ES-I3 (cell line): ENCODE data around the gene MEPCE.
A peak's percentile ranks its signal among the peaks of the same experiment; 100 is the strongest.

Source experiments
- H3K36me3 ChIP-seq: 2 replicates; pipeline ENCODE4 v1.6.1; 2013; ENCODE audit warnings: mild to moderate bottlenecking, low read length, control low read depth, moderate library complexity; ENCODE audit not compliant: insufficient read depth
- H3K4me1 ChIP-seq: 2 replicates; pipeline ENCODE4 v1.6.1; 2013; ENCODE audit warnings: mild to moderate bottlenecking, control low read depth, low read length; ENCODE audit not compliant: insufficient read depth
- H3K9ac ChIP-seq: 2 replicates; pipeline ENCODE4 v1.6.1; 2013; ENCODE audit warnings: low read depth, mild to moderate bottlenecking, low read length, moderate library complexity
- H3K9me3 ChIP-seq: 2 replicates; pipeline ENCODE4 v1.6.1; 2013; ENCODE audit warnings: mild to moderate bottlenecking, low read length, moderate library complexity; ENCODE audit not compliant: control insufficient read depth, insufficient read depth

Gene MEPCE

DNA sequence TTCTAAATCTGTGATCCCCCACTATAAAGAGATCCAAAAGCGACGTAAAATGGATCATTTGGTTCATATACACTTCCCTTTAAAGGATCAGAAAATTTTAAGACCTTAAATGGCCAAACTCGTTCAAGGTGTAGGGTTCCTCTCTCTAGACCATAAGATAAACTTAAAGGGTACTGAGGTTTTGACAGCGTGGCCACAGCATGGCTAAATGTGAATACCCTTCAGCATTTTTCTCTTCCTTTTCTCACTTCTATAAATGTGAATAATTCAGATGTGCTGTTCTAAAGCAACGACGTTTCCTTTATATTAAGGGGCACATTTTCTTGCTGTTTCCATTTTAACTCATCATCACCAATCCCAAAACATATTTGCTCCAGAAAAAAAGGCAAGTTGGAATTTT is 6.3 kb upstream of the MEPCE start:
- Histone ChIP-seq H3K9me3 (no peaks in the 10 kb centered on the region), H3K4me1 (no peaks in the 10 kb centered on the region), H3K9ac (no peak overlapping the region), H3K36me3 (no peaks in the 10 kb centered on the region)

DNA sequence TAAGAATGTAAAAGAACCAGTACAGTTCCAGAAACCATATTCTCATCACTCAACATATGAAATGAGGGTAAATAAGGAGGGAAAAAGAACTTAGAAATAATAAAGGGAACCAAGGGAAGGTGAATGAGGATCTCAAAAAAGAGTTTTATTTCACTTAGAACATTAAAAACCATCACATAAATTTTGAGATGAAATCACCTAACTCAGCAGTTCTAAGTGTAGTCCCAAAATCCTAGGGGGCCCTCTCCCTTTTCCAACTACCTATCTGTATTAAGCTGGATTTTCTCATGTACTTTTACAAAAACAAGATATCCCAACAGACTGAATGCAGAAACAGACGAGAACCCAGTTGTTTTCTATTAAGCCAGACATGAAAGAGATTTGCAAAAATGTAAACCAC is 4.3 kb upstream of the MEPCE start:
- Histone ChIP-seq H3K4me1 (no peaks in the 10 kb centered on the region), H3K9me3 (no peaks in the 10 kb centered on the region), H3K36me3 (no peaks in the 10 kb centered on the region), H3K9ac (no peak overlapping the region)

DNA sequence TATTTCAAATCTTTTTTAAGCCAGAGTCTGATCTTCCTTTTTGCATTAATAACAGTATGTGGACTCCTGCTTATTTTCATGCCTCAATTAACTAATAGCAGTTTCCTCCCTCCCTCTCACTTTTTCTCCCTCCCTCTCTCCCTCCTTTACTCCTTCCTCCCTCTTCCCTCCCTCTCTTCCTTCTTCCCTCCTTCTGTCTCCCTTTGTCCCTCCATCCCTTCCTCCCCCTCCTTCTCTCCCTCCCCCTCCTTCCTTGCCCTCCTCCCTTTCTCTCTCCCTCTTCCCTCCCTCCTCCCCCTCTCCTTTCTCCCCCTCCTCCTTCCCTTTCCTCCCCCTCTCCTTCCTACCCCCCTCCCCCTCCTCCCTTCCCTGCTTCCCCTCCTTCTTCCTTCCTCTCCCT is 3.1 kb upstream of the MEPCE start:
- Histone ChIP-seq H3K9ac (no peak overlapping the region), H3K9me3 (no peaks in the 10 kb centered on the region), H3K4me1 (no peaks in the 10 kb centered on the region; the same call in 1 of the 2 replicates), H3K36me3 (no peaks in the 10 kb centered on the region)

DNA sequence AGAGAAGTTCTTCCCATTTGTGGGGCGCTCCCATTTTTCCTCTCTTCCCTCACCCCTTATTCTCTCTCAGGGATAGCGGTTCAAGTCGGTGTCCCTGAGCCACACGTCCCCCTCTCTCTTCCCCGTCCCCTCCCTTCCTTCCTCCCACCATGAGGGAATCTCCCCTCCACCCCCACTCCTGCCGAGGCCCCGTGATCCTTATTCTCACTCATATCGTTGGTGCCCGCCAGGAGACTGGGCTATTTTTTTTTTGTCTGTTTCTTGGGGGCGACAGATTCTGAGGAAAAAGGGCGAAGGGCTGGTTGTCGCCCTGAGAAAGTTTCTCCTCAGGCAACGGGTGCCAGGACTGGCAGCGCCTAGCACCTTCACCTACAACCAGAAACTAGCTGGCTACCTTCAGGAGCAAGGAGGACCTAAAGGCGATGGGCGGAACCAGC is 1.9 kb upstream of the MEPCE start:
- 0 out of 2 replicates have a peak, but pooled peaks cover 6% of the 10 kb centered on the region for H3K36me3 ChIP-seq
- peak overlapping the region; percentile 85; the same call in 1 of the 2 replicates for H3K9ac ChIP-seq
- no peaks in the 10 kb centered on the region; the same call in 1 of the 2 replicates for H3K4me1 ChIP-seq
- H3K9me3 ChIP-seq = no peaks in the 10 kb centered on the region

DNA sequence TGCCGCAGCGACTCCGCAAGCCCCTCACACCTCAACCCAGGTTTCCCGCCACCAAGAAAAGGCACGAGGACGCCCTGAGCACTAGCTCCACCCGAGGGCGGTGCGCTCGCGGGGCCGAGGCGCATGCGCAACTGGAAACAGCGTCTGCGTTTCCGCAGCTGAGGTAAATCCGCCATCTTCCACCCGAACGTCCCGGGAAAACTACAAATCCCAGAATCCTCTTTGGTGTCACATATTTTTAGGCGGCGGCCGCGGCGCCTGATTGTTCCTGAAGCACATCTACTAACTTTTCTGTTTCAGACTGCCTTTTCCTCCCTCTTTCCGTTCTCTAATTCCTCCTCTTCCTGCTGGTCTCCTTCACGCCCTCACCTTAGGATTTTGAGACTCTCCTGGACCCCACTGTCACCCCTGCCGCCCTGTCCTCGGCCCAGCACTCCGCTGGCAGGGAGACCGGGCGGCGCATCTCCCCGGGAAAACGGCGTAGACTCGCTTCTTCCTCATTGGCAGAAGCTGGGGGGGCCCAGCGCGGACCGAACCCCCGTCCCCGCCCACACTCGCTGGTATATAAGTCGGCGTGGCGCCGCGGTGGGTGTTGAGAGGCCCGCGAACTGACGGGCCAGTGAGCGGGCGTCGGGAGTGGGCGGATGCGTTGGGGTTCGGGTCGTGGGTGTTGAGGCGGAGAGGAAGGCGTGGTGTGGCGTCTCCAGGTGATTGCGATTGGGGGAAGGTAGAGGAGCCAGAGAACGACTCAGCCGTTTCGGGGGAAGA is 1.2 kb upstream of the MEPCE start, which contains the start of gene ZCWPW1:
TSS of gene ZCWPW1 (minus strand) at position 505 of the 768 bp plus-strand sequence. CDS start 8,054 bp downstream, outside the sequence.
- Histone ChIP-seq H3K9ac (peak within 1 kb of the TSS; percentile 85), H3K9me3 (no peaks in the 10 kb centered on the region), H3K36me3 (0 out of 2 replicates have a peak, but pooled peaks cover 7% of the 10 kb centered on the region), H3K4me1 (no peaks in the 10 kb centered on the region; the same call in 1 of the 2 replicates)

DNA sequence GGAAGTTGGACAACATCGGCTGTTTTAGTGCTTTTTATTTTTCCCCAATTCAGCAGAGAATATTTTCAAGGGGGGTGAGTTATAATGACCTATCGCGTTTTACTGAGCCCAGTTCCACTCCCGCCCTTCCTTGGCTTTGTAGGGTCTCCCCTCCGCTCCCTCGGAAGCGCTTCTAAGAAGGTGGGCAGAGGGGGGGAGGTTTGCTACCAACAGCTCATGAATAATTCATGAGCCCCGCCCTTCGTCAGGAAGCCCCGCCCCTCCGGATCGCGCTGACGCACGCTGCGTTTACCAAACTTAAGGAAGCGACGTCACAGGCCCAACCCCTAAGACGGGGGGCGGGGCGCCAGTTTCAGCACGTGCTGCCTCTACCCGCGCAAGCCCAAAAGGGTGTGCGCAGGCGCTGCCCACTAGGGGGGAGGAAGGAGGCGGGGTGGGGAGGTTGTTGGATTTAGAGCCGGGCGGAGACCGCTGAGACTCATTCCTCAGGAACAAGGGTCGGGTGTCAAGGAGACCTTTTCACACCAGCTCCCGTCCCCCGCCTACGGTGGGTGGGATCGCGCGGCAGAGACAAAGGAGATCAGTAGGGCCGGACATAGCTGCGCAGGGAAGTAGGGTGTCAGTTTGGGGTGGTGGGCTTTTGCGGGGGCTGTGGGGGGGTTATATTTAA is 529 bp upstream of the MEPCE start:
- peak overlapping the region; percentile 85 for H3K9ac ChIP-seq
- H3K4me1 ChIP-seq = no peaks in the 10 kb centered on the region; the same call in 1 of the 2 replicates
- H3K36me3 ChIP-seq = 0 out of 2 replicates have a peak, but pooled peaks cover 10% of the 10 kb centered on the region
- H3K9me3 ChIP-seq = no peaks in the 10 kb centered on the region

DNA sequence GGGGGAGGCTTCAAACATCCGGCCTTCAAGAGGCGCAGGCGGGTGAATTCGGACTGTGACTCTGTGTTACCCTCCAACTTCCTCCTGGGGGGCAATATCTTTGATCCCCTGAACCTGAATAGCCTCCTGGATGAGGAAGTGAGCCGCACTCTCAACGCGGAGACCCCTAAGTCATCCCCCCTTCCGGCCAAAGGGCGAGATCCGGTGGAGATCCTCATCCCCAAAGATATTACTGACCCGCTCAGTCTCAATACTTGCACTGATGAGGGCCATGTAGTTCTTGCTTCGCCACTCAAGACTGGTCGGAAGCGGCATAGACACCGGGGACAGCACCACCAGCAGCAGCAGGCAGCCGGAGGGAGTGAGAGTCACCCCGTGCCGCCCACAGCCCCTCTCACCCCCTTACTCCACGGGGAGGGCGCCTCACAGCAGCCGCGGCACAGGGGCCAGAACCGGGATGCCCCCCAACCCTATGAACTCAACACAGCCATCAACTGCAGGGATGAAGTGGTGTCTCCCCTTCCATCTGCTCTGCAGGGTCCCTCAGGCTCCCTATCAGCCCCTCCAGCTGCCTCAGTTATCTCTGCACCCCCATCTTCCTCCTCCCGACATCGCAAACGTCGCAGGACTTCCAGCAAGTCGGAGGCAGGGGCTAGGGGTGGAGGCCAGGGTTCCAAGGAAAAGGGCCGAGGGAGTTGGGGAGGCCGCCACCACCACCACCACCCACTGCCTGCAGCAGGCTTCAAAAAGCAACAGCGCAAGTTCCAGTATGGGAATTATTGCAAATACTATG is 1.1 kb downstream of the MEPCE start:
- Histone ChIP-seq H3K9ac (peak overlapping the region; percentile 75), H3K36me3 (0 out of 2 replicates have a peak, but pooled peaks cover 10% of the 10 kb centered on the region), H3K4me1 (no peaks in the 10 kb centered on the region; the same call in 1 of the 2 replicates), H3K9me3 (no peaks in the 10 kb centered on the region)

DNA sequence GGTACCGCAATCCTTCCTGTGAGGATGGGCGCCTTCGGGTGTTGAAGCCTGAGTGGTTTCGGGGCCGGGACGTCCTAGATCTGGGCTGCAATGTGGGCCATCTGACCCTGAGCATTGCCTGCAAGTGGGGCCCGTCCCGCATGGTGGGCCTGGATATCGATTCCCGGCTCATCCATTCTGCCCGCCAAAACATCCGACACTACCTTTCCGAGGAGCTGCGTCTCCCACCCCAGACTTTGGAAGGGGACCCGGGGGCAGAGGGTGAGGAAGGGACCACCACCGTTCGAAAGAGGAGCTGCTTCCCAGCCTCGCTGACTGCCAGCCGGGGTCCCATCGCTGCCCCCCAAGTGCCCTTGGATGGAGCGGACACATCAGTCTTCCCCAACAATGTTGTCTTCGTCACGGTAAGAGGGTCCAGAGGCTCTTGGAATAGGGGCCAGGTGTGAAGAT is 1.7 kb downstream of the MEPCE start:
- peak overlapping the region; percentile 14; the same call in 1 of the 2 replicates for H3K9ac ChIP-seq
- no peaks in the 10 kb centered on the region; the same call in 1 of the 2 replicates for H3K4me1 ChIP-seq
- H3K9me3 ChIP-seq = no peaks in the 10 kb centered on the region
- H3K36me3 ChIP-seq = 0 out of 2 replicates have a peak, but pooled peaks cover 10% of the 10 kb centered on the region

DNA sequence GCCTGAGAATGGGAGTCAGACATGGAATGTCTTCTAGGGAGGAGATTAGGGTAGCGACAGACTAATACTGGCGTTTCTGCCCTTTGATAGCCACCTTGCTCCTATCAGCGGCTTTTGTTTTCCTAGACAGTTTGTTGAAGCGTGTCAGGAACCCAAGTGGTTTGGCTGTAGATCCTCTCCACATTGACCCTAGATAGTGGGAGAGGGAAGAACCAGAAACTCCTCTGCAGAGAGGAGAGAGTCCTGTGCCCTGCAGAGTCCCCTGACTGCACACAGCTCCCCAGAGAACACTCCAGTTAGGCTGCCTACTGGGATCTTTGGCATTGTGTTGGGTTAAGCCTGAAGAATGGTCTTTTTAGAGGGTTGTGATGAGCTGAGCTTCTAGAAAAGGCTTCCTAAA is 2.4 kb downstream of the MEPCE start:
- no peaks in the 10 kb centered on the region; the same call in 1 of the 2 replicates for H3K4me1 ChIP-seq
- 0 out of 2 replicates have a peak overlapping the region, but pooled peaks have one; percentile 13 for H3K9ac ChIP-seq
- H3K9me3 ChIP-seq = no peaks in the 10 kb centered on the region
- H3K36me3 ChIP-seq = 0 out of 2 replicates have a peak, but pooled peaks cover 10% of the 10 kb centered on the region

DNA sequence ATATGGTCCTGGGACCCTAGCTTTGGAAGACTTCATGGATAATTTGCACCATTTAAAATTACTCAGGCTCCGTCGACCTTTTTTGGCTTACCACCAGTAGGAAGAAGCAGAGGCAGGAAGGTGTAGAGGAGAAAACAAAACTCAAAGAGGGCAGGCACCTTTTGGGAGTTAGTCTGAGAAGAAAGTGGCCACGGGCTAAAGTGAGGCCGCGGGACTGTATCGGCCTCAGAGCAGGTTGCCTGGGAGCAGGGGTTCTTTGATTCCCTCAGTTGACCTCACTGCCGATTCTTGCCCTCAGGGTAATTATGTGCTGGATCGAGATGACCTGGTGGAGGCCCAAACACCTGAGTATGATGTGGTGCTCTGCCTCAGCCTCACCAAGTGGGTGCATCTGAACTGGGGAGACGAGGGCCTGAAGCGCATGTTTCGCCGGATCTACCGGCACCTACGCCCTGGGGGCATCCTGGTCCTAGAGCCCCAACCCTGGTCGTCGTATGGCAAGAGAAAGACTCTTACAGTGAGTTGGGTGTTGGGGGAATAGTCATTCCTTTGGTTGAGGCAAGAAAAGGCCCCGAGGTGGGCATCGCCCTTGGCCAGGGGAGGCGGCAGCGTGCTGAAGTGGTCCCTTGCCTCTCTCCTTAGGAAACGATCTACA is 3.1 kb downstream of the MEPCE start:
- H3K9ac ChIP-seq = no peak overlapping the region
- 0 out of 2 replicates have a peak, but pooled peaks cover 10% of the 10 kb centered on the region for H3K36me3 ChIP-seq
- H3K9me3 ChIP-seq = no peaks in the 10 kb centered on the region
- no peaks in the 10 kb centered on the region; the same call in 1 of the 2 replicates for H3K4me1 ChIP-seq

DNA sequence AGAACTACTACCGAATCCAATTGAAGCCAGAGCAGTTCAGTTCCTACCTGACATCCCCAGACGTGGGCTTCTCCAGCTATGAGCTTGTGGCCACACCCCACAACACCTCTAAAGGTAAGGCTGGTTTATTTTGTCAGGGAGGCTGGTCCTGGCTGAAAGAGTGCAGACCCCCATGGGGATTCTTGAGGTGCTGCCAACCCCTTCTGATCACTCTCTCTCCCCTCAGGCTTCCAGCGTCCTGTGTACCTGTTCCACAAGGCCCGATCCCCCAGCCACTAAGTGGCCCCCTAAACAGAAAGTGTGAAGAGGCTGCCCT is 3.6 kb downstream of the MEPCE start:
- Histone ChIP-seq H3K36me3 (0 out of 2 replicates have a peak, but pooled peaks cover 10% of the 10 kb centered on the region), H3K4me1 (no peaks in the 10 kb centered on the region; the same call in 1 of the 2 replicates), H3K9ac (no peak overlapping the region), H3K9me3 (no peaks in the 10 kb centered on the region)

DNA sequence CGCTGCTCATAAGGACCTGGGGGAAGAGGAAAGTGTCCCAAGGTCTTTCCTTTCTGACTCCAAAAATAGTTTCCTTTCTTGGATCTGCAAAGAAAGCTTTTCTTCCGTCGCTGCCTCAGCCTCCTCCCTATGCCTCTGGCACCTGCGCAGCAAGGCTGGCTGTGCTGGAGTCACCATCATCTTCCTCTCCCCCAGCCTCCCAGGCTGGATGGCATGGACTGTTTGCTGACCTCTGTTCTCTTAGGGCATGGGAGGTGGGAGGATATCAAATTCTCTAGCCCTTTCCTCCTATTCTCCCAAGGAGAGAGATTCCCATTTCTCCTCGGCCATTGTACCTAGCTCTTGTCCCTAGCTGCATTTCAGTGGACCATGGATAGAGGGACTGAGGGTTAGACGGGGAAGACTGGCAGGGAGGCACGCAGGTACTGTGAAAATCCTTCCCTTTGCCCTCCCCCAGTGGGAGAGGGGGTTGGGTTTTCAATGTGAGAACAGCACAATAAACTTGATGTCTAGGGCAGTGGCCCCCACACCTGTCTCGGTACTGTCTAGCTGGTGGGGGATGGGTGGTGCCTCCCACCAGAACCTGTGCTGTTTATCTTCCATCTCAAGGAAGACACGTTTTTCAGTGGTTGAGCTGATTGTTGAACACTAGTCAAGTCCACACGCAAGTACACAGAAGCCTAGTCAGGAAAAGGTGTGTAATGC is 4.1 kb downstream of the MEPCE start:
- H3K36me3 ChIP-seq = 0 out of 2 replicates have a peak, but pooled peaks cover 10% of the 10 kb centered on the region
- H3K4me1 ChIP-seq = no peaks in the 10 kb centered on the region; the same call in 1 of the 2 replicates
- no peak overlapping the region for H3K9ac ChIP-seq
- no peaks in the 10 kb centered on the region for H3K9me3 ChIP-seq
